SU-DHL-6 (cell line): ENCODE results near the gene KLHDC8B.
A peak's percentile ranks its signal among the peaks of the same experiment; 100 is the strongest.

Source experiments
- H2AFZ ChIP-seq: fragments of 200-600 bp; sonication (generic); 2 replicates; pipeline ENCODE4 v1.6.1; 2014; ENCODE audit warnings: low read depth, mild to moderate bottlenecking, moderate library complexity, mixed read lengths, antibody characterized with exemption, low read length; ENCODE audit not compliant: severe bottlenecking
- H3F3A ChIP-seq: fragments of 200-600 bp; shearing (Covaris generic); 2 replicates; pipeline ENCODE4 v1.6.0; 2016; ENCODE audit warnings: antibody characterized with exemption, mild to moderate bottlenecking; ENCODE audit not compliant: insufficient read depth
- H3K27ac ChIP-seq: fragments of 200-600 bp; sonication (generic); 2 replicates; pipeline ENCODE4 v1.5.1; 2016; ENCODE audit warnings: low read depth, mild to moderate bottlenecking, low read length, moderate library complexity, mixed read lengths
- H3K27me3 ChIP-seq: fragments of 200-600 bp; sonication (generic), shearing (Covaris generic); 2 replicates; pipeline ENCODE4 v1.6.0; 2014; ENCODE audit warnings: mild to moderate bottlenecking, low read length
- H3K36me3 ChIP-seq: fragments of 200-600 bp; sonication (generic); 2 replicates; pipeline ENCODE4 v1.6.1; 2014; ENCODE audit warnings: mild to moderate bottlenecking, low read length, mixed read lengths
- H3K4me2 ChIP-seq: fragments of 300-600, 200-600 bp; shearing (Covaris generic), sonication (generic); 2 replicates; pipeline ENCODE4 v1.6.0; 2014; ENCODE audit warnings: low read length, low read depth, mild to moderate bottlenecking; ENCODE audit not compliant: poor library complexity, severe bottlenecking
- H3K4me3 ChIP-seq: fragments of 200-600 bp; sonication (generic); 2 replicates; pipeline ENCODE4 v1.5.1; 2014; ENCODE audit warnings: antibody characterized with exemption, low read length, mild to moderate bottlenecking, mixed read lengths; ENCODE audit not compliant: insufficient read depth, poor library complexity, severe bottlenecking
- H3K79me2 ChIP-seq: fragments of 200-600 bp; sonication (generic); 2 replicates; pipeline ENCODE4 v1.6.1; 2014; ENCODE audit warnings: mild to moderate bottlenecking, low read length, moderate library complexity; ENCODE audit not compliant: insufficient read depth
- H3K9ac ChIP-seq: fragments of 200-600 bp; sonication (generic); 2 replicates; pipeline ENCODE4 v1.7.0; 2014; ENCODE audit warnings: mild to moderate bottlenecking, low read length
- H3K9me2 ChIP-seq: fragments of 200-600 bp; sonication (generic); replicated peaks from 2 replicates; pipeline ENCODE4 v1.6.1; 2014; ENCODE audit warnings: low read length; ENCODE audit not compliant: insufficient read depth
- H3K9me3 ChIP-seq: fragments of 200-600 bp; sonication (generic); 2 replicates; pipeline ENCODE4 v1.6.1; 2014; ENCODE audit warnings: low read length, mixed read lengths; ENCODE audit not compliant: insufficient read depth
- H4K20me1 ChIP-seq: fragments of 200-600 bp; sonication (generic); 2 replicates; pipeline ENCODE4 v1.6.1; 2014; ENCODE audit warnings: low read depth, mild to moderate bottlenecking, antibody characterized with exemption, low read length, moderate library complexity, mixed read lengths
- CTCF ChIP-seq: fragments of 200-600 bp; sonication (generic); IDR thresholded peaks from one replicate; pipeline ENCODE4 v1.5.1; 2017; ENCODE audit warnings: antibody characterized with exemption, mild to moderate bottlenecking, low read length, moderate library complexity; ENCODE audit not compliant: insufficient read depth, poor library complexity, severe bottlenecking
- EZH2phosphoT487 ChIP-seq: fragments of 200-600 bp; sonication (generic), shearing (Covaris generic); conservative IDR thresholded peaks from 2 replicates; pipeline ENCODE4 v1.6.1; 2018; ENCODE audit warnings: mild to moderate bottlenecking, antibody characterized with exemption, low read length, moderate library complexity, mixed read lengths

Gene KLHDC8B

GRCh38 chr3:49171119-49171774 lies at the start of gene KLHDC8B:
Gene KLHDC8B, plus strand, starts transcription at chr3:49171598. Its CDS starts 1,172 bp downstream, at chr3:49172770.
- Histone ChIP-seq H3K27me3 (no peaks in the 10 kb centered on the region), H3K27ac (no peak within 1 kb of the TSS), H2AFZ (peak within 1 kb of the TSS; percentile 86), H3K9me2 (no peaks in the 10 kb centered on the region), H4K20me1 (no peaks in the 10 kb centered on the region), H3K4me3 (peak within 1 kb of the TSS; percentile 47), H3K9me3 (no peaks in the 10 kb centered on the region), H3K36me3 (no peaks in the 10 kb centered on the region), H3F3A (no peaks in the 10 kb centered on the region), H3K4me2 (peak within 1 kb of the TSS; percentile 65), H3K79me2 (no peaks in the 10 kb centered on the region), H3K9ac (peak within 1 kb of the TSS; percentile 38; the same call in 1 of the 2 replicates)
- TF ChIP-seq EZH2phosphoT487, result no peak
- TF ChIP-seq CTCF, result peak; percentile 98

GRCh38 chr3:49122022-49122421 lies 49.4 kb upstream of the KLHDC8B start:
- TF ChIP-seq CTCF, result no peak
- no peak for TF ChIP-seq EZH2phosphoT487
- H3K4me3 ChIP-seq, result no peak overlapping the region
- H3K9me2 ChIP-seq, result no peaks in the 10 kb centered on the region
- H3K27ac ChIP-seq, result no peak overlapping the region
- H3K27me3 ChIP-seq, result no peaks in the 10 kb centered on the region
- no peaks in the 10 kb centered on the region for H3K9me3 ChIP-seq
- H2AFZ ChIP-seq, result no peak overlapping the region
- peaks cover 15% of the 10 kb centered on the region for H3F3A ChIP-seq
- no peak overlapping the region for H3K9ac ChIP-seq
- peaks cover 9% of the 10 kb centered on the region; the same call in 1 of the 2 replicates for H3K79me2 ChIP-seq
- no peaks in the 10 kb centered on the region for H4K20me1 ChIP-seq
- H3K36me3 ChIP-seq, result 0 out of 2 replicates have a peak, but pooled peaks cover 3% of the 10 kb centered on the region
- no peak overlapping the region for H3K4me2 ChIP-seq

GRCh38 chr3:49122451-49122850 lies 48.9 kb upstream of the KLHDC8B start:
- no peaks in the 10 kb centered on the region for H3K9me2 ChIP-seq
- no peaks in the 10 kb centered on the region for H4K20me1 ChIP-seq
- H3K36me3 ChIP-seq, result 0 out of 2 replicates have a peak, but pooled peaks cover 3% of the 10 kb centered on the region
- H3K4me3 ChIP-seq, result no peak overlapping the region
- peaks cover 15% of the 10 kb centered on the region for H3F3A ChIP-seq
- TF ChIP-seq CTCF (no peak), EZH2phosphoT487 (no peak)
- H3K27ac ChIP-seq, result no peak overlapping the region
- H3K4me2 ChIP-seq, result no peak overlapping the region
- H3K79me2 ChIP-seq, result peaks cover 9% of the 10 kb centered on the region; the same call in 1 of the 2 replicates
- no peak overlapping the region for H2AFZ ChIP-seq
- no peaks in the 10 kb centered on the region for H3K27me3 ChIP-seq
- H3K9me3 ChIP-seq, result no peaks in the 10 kb centered on the region
- no peak overlapping the region for H3K9ac ChIP-seq
